Esophagus muscularis mucosa (tissue), 4 donors: ENCODE measurements around the gene TMC1.

Experiments used
- CTCF ChIP-seq, 3 experiments: fragments of 200-600 bp in 2 of 3; fragments of 450-650 bp in 1 of 3; sonication (generic) in 2 of 3; IDR thresholded peaks; one replicate each; pipeline ENCODE4 v1.5.1; 2017 to 2019; ENCODE audit warnings: antibody characterized with exemption in 3 of 3, mild to moderate bottlenecking in 2 of 3, moderate library complexity in 1 of 3
- EP300 ChIP-seq: sonication (generic); formaldehyde crosslinking; IDR thresholded peaks from one replicate; pipeline ENCODE4 v1.6.1; 2017; ENCODE audit warnings: antibody characterized with exemption
- POLR2A ChIP-seq: fragments of 450-650 bp; IDR thresholded peaks from one replicate; pipeline ENCODE4 v1.6.1; 2017; ENCODE audit warnings: antibody characterized with exemption, moderate library complexity, mild to moderate bottlenecking, low read depth
- POLR2AphosphoS5 ChIP-seq, 2 donors: sonication (generic); formaldehyde crosslinking; IDR thresholded peaks; one replicate each; pipeline ENCODE4 v1.6.1; 2017; ENCODE audit warnings: antibody characterized with exemption in 2 of 2

GRCh38 chr9:72563806-72564205 is 42.4 kb downstream of the TMC1 start:
- TF ChIP-seq CTCF (IDR thresholded peaks at IDR 0.05) (no peak), POLR2A (no peak), EP300 (no peak), POLR2AphosphoS5 (IDR thresholded peaks at IDR 0.05) (no peak)
